Neural cell (in vitro differentiated cells): ENCODE data around the gene YJEFN3.

Source experiments
- EP300 ChIP-seq: fragments of 450-650 bp; conservative IDR thresholded peaks from 2 replicates; pipeline ENCODE4 v1.6.1; 2014; ENCODE audit warnings: antibody characterized with exemption, mild to moderate bottlenecking, moderate library complexity; ENCODE audit not compliant: poor library complexity, severe bottlenecking
- TF ChIP-seq, protein P1 (sequence below): fragments of 450-650 bp; IDR thresholded peaks from 2 replicates; pipeline ENCODE4 v1.5.1; 2014; ENCODE audit warnings: antibody characterized with exemption, mild to moderate bottlenecking, moderate library complexity; ENCODE audit not compliant: poor library complexity, severe bottlenecking

DNA sequence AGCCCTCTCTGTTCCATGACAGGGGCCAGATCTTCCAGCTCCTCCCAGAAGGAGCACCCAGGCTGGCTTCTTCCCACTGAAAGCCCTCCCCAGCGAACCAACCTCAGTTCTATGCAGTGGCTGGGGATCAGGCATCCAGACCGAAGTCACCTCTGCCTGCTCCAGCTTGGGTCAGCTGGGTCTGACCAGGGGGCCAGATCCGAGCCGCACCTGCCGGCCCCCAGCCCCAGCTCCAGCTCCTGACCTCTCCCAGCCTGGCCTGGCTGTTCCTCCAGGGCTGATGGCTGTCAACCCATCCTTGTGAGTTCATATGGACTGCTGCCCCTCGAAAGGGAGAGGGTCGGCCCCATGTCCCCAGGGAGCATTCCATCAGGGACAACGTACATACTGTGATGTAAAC, 21.4 kb upstream of the YJEFN3 start:
- TF ChIP-seq EP300, result no peak
- TF ChIP-seq, protein P1, sequence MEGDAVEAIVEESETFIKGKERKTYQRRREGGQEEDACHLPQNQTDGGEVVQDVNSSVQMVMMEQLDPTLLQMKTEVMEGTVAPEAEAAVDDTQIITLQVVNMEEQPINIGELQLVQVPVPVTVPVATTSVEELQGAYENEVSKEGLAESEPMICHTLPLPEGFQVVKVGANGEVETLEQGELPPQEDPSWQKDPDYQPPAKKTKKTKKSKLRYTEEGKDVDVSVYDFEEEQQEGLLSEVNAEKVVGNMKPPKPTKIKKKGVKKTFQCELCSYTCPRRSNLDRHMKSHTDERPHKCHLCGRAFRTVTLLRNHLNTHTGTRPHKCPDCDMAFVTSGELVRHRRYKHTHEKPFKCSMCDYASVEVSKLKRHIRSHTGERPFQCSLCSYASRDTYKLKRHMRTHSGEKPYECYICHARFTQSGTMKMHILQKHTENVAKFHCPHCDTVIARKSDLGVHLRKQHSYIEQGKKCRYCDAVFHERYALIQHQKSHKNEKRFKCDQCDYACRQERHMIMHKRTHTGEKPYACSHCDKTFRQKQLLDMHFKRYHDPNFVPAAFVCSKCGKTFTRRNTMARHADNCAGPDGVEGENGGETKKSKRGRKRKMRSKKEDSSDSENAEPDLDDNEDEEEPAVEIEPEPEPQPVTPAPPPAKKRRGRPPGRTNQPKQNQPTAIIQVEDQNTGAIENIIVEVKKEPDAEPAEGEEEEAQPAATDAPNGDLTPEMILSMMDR, result no peak
